GM19395 (cell line): Measurements from ENCODE around the gene MOB3B.
A peak's percentile ranks its signal among the peaks of the same experiment; 100 is the strongest.

Experiments used
- ATAC-seq: cut with Tn5 transposase; IDR thresholded peaks from one replicate; pipeline ENCODE4 v1.9.1; 2021; ENCODE audit warnings: mild to moderate bottlenecking, moderate library complexity; ENCODE audit not compliant: unreplicated experiment

Gene MOB3B

DNA sequence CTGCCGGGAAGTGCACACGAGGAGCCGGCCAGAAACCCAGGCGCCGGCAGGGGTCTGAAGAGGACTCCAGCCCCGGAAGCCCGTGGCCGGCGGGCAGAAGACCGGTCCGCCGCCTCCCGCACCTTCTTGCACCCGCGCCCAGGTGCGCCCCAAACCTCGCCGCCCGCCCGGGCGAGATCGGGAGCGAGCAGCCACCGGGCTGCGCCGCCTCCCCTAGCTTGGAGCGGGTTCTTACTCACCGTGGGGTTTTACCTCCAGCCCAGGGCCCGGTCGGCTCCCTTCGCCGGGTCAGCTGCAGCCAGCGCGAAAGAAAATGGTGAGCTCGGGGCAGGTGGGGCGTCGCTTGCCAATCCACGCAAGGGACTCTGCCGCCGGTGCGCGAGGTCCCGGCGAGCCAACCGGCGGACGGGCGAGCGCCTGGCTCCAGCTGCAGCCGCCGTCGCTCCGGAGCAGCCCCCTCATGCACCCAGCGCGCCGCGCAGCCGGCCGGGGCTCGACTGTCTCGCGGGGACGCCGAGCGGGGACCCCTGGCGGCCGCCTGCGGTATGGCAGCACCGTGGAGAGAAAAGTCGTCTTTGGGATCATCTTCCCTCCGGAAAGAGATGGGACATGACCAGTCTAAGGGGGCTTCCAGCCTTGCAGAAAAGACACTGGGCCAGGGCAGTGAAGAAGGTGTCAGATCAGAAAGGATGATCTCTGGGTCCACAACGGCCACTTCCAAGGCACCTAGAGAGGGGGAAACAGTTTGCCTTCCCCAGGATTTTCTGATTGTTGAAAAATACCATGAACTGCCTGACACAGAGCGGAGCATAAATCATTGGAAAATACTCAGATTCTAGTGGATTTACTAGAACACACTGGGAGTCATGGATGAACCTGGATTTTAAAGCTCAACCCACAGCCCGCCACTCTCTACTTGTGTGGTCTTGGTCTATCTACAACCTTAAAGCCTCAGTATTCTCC lies at the start of gene MOB3B:
TSS of gene MOB3B (minus strand) at position 499 of the 963 bp plus-strand sequence. CDS start 74,264 bp downstream, outside the sequence.
- ATAC-seq: peak; percentile 79

- ATAC-seq: peak; percentile 88
These were observed 44.3 kb upstream of the MOB3B start for GRCh38 chr9:27573634-27574590.

DNA sequence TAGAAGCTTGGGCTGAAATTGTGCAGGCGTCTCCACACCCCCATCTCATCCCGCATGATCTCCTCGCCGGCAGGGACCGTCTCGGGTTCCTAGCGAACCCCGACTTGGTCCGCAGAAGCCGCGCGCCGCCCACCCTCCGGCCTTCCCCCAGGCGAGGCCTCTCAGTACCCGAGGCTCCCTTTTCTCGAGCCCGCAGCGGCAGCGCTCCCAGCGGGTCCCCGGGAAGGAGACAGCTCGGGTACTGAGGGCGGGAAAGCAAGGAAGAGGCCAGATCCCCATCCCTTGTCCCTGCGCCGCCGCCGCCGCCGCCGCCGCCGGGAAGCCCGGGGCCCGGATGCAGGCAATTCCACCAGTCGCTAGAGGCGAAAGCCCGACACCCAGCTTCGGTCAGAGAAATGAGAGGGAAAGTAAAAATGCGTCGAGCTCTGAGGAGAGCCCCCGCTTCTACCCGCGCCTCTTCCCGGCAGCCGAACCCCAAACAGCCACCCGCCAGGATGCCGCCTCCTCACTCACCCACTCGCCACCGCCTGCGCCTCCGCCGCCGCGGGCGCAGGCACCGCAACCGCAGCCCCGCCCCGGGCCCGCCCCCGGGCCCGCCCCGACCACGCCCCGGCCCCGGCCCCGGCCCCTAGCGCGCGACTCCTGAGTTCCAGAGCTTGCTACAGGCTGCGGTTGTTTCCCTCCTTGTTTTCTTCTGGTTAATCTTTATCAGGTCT lies 43.5 kb upstream of the MOB3B start, which contains the start of gene C9orf72:
TSS of gene C9orf72 (minus strand) at position 564 of the 716 bp plus-strand sequence. CDS start 6,361 bp downstream, outside the sequence.
- ATAC-seq: peak; percentile 63

GRCh38 chr9:27572566-27572917 lies 42.9 kb upstream of the MOB3B start:
- peak; percentile 49 for ATAC-seq

GRCh38 chr9:27572061-27572460 lies 42.4 kb upstream of the MOB3B start:
- no peak for ATAC-seq

GRCh38 chr9:27571011-27571410 lies 41.4 kb upstream of the MOB3B start:
- no peak for ATAC-seq

- no peak for ATAC-seq
These were observed 39.8 kb upstream of the MOB3B start for GRCh38 chr9:27569406-27569805.

DNA sequence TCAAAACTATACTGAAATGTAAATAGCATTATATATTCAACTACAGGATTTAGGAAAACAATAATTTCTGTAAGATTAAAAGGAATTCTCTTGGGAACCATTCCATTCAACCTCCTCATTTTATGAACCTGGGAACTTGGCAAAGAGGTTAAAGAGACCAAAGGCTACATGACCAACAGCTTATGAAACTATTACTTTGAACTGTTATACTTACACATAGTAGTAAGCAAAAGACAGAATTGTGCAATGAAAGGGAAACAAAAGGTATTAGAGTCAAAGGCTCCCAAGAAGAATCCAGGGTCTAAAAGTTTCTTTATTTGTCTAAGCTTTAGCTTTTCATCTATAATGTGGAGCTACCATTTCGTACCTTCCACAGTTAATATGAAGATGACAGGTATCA lies 36.5 kb upstream of the MOB3B start:
- ATAC-seq: no peak

GRCh38 chr9:27565696-27566095 lies 36.1 kb upstream of the MOB3B start:
- ATAC-seq: no peak

GRCh38 chr9:27564670-27565069 lies 35.1 kb upstream of the MOB3B start:
- peak; percentile 51 for ATAC-seq

- no peak for ATAC-seq
These were observed 34.3 kb upstream of the MOB3B start for GRCh38 chr9:27563738-27564430.

DNA sequence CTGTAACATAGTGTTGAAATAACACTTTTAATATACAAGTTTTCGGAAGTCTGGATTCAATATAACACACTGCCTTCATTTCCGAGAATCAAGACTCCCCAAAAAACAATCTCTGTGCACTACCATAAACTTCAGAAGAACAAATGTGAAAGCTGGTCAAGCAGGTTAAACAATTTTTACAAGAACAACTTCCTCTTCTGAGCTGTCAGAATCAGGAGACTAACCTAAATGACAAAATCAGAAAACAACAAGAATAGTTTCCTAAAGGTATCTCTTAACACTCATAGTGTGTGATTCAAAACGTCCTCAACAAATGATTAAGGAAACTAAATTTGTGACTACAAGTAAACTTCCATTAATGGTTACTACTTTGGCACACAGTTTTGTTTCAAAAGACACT lies 32.1 kb upstream of the MOB3B start:
- ATAC-seq: peak; percentile 53

DNA sequence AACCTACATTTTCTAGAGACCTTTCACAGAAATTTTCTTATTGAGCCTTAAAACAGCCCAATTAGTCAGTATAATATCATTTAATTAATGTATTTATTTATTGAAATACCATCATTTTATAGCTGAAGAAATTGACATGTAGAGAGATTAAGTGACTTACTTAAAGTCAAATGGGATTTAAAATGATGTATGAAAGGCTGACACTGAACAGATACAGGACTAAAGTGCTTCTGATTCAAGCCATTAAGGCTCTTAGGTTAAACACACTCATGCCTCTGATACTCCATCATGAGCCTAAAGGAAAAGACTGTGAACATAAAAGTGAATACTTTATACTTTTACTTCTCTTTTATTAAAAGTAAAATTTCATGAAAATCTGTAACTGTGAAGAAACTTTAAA lies 30.8 kb upstream of the MOB3B start:
- no peak for ATAC-seq

DNA sequence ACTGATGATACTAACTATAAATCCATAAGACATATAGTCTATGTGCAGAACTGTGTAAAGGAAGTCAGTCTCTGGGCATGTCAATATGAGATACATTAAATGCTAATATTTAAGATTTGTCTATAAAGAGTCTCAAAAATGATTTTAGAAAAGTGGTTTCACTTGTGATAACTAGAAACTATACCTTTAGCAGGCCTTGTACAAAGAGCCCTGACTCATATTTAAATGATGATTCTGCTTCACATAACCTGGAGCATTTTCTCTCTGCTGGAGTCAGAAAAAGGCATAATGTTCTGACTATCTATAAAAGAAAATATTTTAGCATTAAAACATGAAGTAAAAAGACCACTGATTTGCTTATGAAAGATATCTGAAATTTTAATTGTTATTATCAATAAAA lies 28.7 kb upstream of the MOB3B start:
- ATAC-seq: no peak

- no peak for ATAC-seq
These were observed 26.9 kb upstream of the MOB3B start for GRCh38 chr9:27556470-27556869.

- no peak for ATAC-seq
These were observed 25.1 kb upstream of the MOB3B start for GRCh38 chr9:27554712-27555111.

DNA sequence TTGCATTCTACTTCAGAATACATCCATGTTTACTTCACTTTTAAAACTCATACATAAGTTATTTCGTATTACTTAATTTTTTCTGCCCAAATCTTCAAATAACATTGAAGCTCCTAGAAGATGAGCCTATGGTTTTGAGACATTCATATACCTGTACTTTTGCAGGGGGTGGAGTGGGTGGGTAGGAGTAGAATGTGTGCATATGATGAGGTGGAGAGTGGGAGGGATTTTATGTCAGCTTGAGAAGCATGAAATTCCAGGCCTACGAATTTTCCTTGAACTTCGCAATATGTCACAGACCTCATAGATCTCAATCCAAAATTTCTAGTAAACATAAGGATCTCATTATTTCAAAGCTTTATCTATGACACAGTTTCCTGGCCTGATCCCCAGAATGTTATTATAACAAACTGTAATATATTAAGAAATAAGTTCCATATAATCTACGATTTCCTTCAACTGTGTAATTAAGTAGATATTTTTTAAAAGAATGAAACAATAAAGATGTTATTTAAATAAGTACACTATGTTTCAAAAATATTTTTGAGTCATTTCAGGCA lies 19.7 kb upstream of the MOB3B start:
- ATAC-seq: no peak

- peak; percentile 63 for ATAC-seq
These were observed 18.6 kb upstream of the MOB3B start for GRCh38 chr9:27548055-27548741.

- ATAC-seq: no peak
These were observed 15.9 kb upstream of the MOB3B start for GRCh38 chr9:27545471-27545870.
